ENCODE data around the gene USP21.

DNA sequence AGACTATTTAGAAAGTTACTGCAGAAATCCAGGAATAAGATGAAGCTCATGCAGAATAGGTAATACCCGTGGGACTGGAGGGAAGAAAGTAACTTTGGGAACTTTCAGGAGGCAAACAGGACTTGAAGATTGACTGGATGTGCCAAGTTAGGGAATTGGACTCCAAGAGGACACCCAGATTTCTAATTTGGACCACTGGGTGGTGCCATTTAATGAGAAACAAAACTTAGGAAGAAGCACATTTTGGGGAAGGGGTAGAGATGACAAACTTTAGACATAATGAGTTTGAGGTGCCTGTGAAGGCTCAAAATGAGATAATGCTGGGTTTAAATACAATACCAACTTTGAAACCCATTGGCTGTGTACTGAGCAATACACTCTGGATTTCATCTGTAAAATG lies 21.3 kb downstream of the USP21 start:
- TF ChIP-seq, protein P1, sequence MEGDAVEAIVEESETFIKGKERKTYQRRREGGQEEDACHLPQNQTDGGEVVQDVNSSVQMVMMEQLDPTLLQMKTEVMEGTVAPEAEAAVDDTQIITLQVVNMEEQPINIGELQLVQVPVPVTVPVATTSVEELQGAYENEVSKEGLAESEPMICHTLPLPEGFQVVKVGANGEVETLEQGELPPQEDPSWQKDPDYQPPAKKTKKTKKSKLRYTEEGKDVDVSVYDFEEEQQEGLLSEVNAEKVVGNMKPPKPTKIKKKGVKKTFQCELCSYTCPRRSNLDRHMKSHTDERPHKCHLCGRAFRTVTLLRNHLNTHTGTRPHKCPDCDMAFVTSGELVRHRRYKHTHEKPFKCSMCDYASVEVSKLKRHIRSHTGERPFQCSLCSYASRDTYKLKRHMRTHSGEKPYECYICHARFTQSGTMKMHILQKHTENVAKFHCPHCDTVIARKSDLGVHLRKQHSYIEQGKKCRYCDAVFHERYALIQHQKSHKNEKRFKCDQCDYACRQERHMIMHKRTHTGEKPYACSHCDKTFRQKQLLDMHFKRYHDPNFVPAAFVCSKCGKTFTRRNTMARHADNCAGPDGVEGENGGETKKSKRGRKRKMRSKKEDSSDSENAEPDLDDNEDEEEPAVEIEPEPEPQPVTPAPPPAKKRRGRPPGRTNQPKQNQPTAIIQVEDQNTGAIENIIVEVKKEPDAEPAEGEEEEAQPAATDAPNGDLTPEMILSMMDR (IDR thresholded peaks at IDR 0.05; ENCODE audit: extremely low read depth in 1 of 2, insufficient read depth in 1 of 2, low read depth in 1 of 2, low read length in 2 of 2), result peak; percentile 10 to 13
- no peak for TF ChIP-seq GATA2 (IDR thresholded peaks at IDR 0.05; ENCODE audit: insufficient read depth, insufficient read length, low read depth, low read length)

Data from endothelial cell of umbilical vein (primary cell).